Testis (tissue), 3 donors: ENCODE data around the gene ACY1. TPM values are rescaled to one million over a fixed set of nuclear protein-coding genes. Genes with fewer than 3 reads are reported as not detected.

Source experiments
- DNase-seq: peaks from one replicate; pipeline ENCODE4 v3.0.0-alpha.2; 2019
- H3K27ac ChIP-seq, 2 donors: fragments of 200-600 bp; sonication (generic); one replicate each; pipeline ENCODE4 v1.5.1; 2019
- H3K27me3 ChIP-seq: fragments of 200-600 bp; sonication (generic); one replicate; pipeline ENCODE4 v1.5.1; 2019
- H3K36me3 ChIP-seq: fragments of 200-600 bp; sonication (generic); one replicate; pipeline ENCODE4 v1.5.1; 2017; ENCODE audit warnings: low read depth; ENCODE audit errors: missing control alignments
- H3K4me1 ChIP-seq: fragments of 200-600 bp; sonication (generic); one replicate; pipeline ENCODE4 v1.5.1; 2019
- H3K4me3 ChIP-seq, 2 donors: fragments of 200-600 bp; sonication (generic); one replicate each; pipeline ENCODE4 v1.5.1; 2017 to 2019
- H3K9me3 ChIP-seq: fragments of 200-600 bp; sonication (generic); one replicate; pipeline ENCODE4 v1.5.1; 2017
- CTCF ChIP-seq, 3 experiments: fragments of 450-650 bp in 2 of 3; fragments of 200-600 bp in 1 of 3; sonication (generic) in 1 of 3; IDR thresholded peaks; one replicate each; pipeline ENCODE4 v1.5.1; 2016 to 2019; ENCODE audit warnings: antibody characterized with exemption in 3 of 3, mild to moderate bottlenecking in 2 of 3, moderate library complexity in 1 of 3
- POLR2A ChIP-seq: fragments of 450-650 bp; IDR thresholded peaks from one replicate; pipeline ENCODE4 v1.6.1; 2017; ENCODE audit warnings: antibody characterized with exemption, mild to moderate bottlenecking, moderate library complexity
- WGBS, 2 donors: methylation state at CpG; one replicate each; pipeline ENCODE4 v1.1.5; 2018; 5-methylcytosine and 5-hydroxymethylcytosine counted together
- intact Hi-C: fragments of 100-400 bp; cut with DNase I; formaldehyde crosslinking; loops from one replicate; pipeline ENCODE4 v1.15.1; 2023; ENCODE audit warnings: low total_unique reads
- polyA plus RNA-seq: library from polyadenylated mRNA; stranded (reverse); fragments of 350-450 nt; fragmentation: Illumina TruSeq; extraction: RNeasy Lipid Tissue Mini Kit (QIAGEN cat#74804); gene quantifications from one replicate; pipeline ENCODE4 v1.2.3, GENCODE V29; 2014; ENCODE audit warnings: low read depth, low replicate concordance; ENCODE audit not compliant: insufficient read depth
- total RNA-seq, 2 donors: library from RNA; depleted of rRNA; stranded (reverse); fragments of >200 nt; gene quantifications; one replicate each; pipeline ENCODE4 v1.2.3, GENCODE V29; 2016

ACY1 gene
- total and polyA plus RNA-seq, 3 donors from 2014 or later: 16.0 to 26.7 (median 17.1) TPM

GRCh38 chr3:51944451-51945021 is 38.8 kb upstream of the ACY1 start:
- Histone ChIP-seq H3K27me3 (no peaks in the 10 kb centered on the region), H3K4me1 (peaks cover 18% of the 10 kb centered on the region), H3K9me3 (no peaks in the 10 kb centered on the region), H3K4me3 (no peak overlapping the region), H3K27ac (no peak overlapping the region), H3K36me3 (no peaks in the 10 kb centered on the region)
- intact Hi-C loops: no loop called here
- DNase-seq: no peak
- TF ChIP-seq POLR2A (no peak), CTCF (IDR thresholded peaks at IDR 0.05) (no peak)
- WGBS, 2 donors: 91 to 92% methylated on average over 11 of the region's 11 CpGs

DNA sequence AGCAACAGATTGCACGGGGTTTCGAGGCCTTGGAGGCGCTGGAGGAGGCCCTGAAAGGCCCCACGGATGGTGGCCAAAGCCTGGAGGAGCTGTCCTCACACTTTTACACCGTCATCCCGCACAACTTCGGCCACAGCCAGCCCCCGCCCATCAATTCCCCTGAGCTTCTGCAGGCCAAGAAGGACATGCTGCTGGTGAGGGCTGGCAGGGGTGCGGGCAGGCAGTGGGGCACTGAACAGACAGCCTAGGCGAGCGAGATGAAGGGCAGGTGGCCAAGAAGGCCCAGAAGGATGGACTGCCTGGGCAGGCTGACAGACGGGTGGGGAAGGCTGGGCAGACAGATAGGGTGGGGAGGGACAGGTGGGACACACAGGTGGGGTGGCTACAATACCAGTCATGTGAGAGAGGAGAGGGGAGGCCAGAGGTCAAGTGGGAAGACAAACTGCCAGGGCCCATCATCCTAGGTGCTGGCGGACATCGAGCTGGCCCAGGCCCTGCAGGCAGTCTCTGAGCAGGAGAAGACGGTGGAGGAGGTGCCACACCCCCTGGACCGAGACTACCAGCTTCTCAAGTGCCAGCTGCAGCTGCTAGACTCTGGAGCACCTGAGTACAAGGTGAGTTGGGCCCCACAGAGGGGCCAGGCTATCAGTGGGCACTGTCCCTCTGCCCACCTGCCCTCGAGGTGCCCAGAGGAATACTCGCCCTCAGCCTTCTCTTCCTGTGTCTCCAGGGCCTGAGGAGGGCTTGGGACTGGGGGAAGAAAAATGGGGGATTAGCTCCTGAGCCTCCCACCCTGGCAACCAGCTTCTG is 38.1 kb upstream of the ACY1 start:
- H3K27ac ChIP-seq: no peak overlapping the region
- intact Hi-C loops: no loop called here
- no peak overlapping the region for H3K4me3 ChIP-seq
- WGBS, 2 donors: 94 to 95% methylated on average over 11 to 18 of the region's 18 CpGs
- no peaks in the 10 kb centered on the region for H3K36me3 ChIP-seq
- no peak for DNase-seq
- no peak for TF ChIP-seq CTCF (IDR thresholded peaks at IDR 0.05)
- no peak for TF ChIP-seq POLR2A
- H3K4me1 ChIP-seq: peaks cover 18% of the 10 kb centered on the region
- no peaks in the 10 kb centered on the region for H3K27me3 ChIP-seq
- H3K9me3 ChIP-seq: no peaks in the 10 kb centered on the region

- Histone ChIP-seq H3K4me3 (no peak overlapping the region), H3K9me3 (no peaks in the 10 kb centered on the region), H3K36me3 (no peaks in the 10 kb centered on the region), H3K27me3 (no peaks in the 10 kb centered on the region), H3K4me1 (peaks cover 13% of the 10 kb centered on the region), H3K27ac (no peak overlapping the region)
- intact Hi-C loops: no loop called here
- TF ChIP-seq POLR2A: no peak
- TF ChIP-seq CTCF (IDR thresholded peaks at IDR 0.05): no peak
- WGBS, 2 donors: 89 to 95% methylated on average over 14 of the region's 14 CpGs
- DNase-seq: no peak
These were observed 37.2 kb upstream of the ACY1 start for GRCh38 chr3:51945926-51946705.

DNA sequence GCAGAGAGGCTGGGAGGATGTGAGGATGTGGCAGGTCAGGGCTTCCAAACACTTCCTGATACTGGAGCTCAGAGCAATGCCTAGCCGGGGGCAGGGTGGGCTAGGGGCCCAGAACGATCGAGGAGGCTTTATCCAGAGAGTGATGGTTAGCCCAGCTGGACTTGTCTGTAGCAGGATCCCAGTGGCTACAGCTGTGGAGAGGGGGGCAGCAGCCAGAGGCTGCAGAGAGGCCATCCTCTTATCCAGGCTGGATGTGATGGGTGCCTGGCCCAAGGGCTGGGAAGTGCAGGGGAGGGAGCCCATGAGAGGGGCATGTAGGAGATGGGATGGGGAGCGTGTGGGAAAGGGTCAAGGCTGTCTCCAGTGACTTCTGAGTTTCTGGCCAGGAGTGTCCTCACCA is 36.5 kb upstream of the ACY1 start:
- WGBS, 2 donors: 92% methylated on average over 4 of the region's 4 CpGs
- peaks cover 11% of the 10 kb centered on the region for H3K4me1 ChIP-seq
- no peaks in the 10 kb centered on the region for H3K36me3 ChIP-seq
- no peak for DNase-seq
- H3K27me3 ChIP-seq: no peaks in the 10 kb centered on the region
- intact Hi-C loops: no loop called here
- H3K4me3 ChIP-seq: no peak overlapping the region
- no peaks in the 10 kb centered on the region for H3K9me3 ChIP-seq
- H3K27ac ChIP-seq: no peak overlapping the region
- TF ChIP-seq CTCF (IDR thresholded peaks at IDR 0.05) (no peak), POLR2A (no peak)
